Ureter (tissue), 1 donor: Measurements from ENCODE around the gene ERAS. TPM values are rescaled to one million over a fixed set of nuclear protein-coding genes. Genes with fewer than 3 reads are reported as not detected.

ENCODE experiments used
- DNase-seq: peaks from one replicate; pipeline ENCODE4 v3.0.0-alpha.2; 2020; ENCODE audit warnings: low spot score
- total RNA-seq: library from RNA; stranded (reverse); gene quantifications from one replicate; pipeline ENCODE4 v1.2.4, GENCODE V29; 2023
- donor health status: DM: yes; HTN: yes; CAD: no.

The ERAS gene
- not detected for total RNA-seq

GRCh38 chrX:48826135-48826875 lies at the start of gene ERAS:
Gene ERAS (plus strand): TSS chrX:48826513. CDS start chrX:48829124, 2,611 bp downstream.
- DNase-seq = no peak

- no peak for DNase-seq
These were observed 49.4 kb upstream of the ERAS start for GRCh38 chrX:48776818-48777439.

- DNase-seq = no peak
These were observed 46.9 kb upstream of the ERAS start for GRCh38 chrX:48779399-48779798.

- no peak for DNase-seq
These were observed 44.6 kb upstream of the ERAS start for GRCh38 chrX:48781705-48782104.

GRCh38 chrX:48782216-48782615 lies 44.1 kb upstream of the ERAS start:
- no peak for DNase-seq

- no peak for DNase-seq
These were observed 43.5 kb upstream of the ERAS start for GRCh38 chrX:48782795-48783194.

GRCh38 chrX:48784726-48785125 lies 41.6 kb upstream of the ERAS start:
- DNase-seq = no peak

- DNase-seq = no peak
These were observed 41.1 kb upstream of the ERAS start for GRCh38 chrX:48785186-48785539.

GRCh38 chrX:48785540-48786214 lies 40.6 kb upstream of the ERAS start:
- DNase-seq = no peak

GRCh38 chrX:48786341-48786800 lies 39.9 kb upstream of the ERAS start, which contains the start of gene GATA1:
Gene GATA1 (plus strand): TSS chrX:48786590. CDS start chrX:48791110, 4,520 bp downstream.
- DNase-seq = no peak

GRCh38 chrX:48786825-48787504 lies 39.3 kb upstream of the ERAS start:
- DNase-seq = no peak

- DNase-seq = no peak
These were observed 38.5 kb upstream of the ERAS start for GRCh38 chrX:48787505-48788443.

GRCh38 chrX:48789366-48790220 lies 36.7 kb upstream of the ERAS start:
- DNase-seq = no peak

GRCh38 chrX:48790477-48790876 lies 35.8 kb upstream of the ERAS start:
- DNase-seq = no peak

- no peak for DNase-seq
These were observed 35.1 kb upstream of the ERAS start for GRCh38 chrX:48791063-48791820.

GRCh38 chrX:48792219-48792618 lies 34.1 kb upstream of the ERAS start:
- DNase-seq = no peak

- DNase-seq = no peak
These were observed 32.4 kb upstream of the ERAS start for GRCh38 chrX:48793935-48794334.

- DNase-seq = no peak
These were observed 31.9 kb upstream of the ERAS start for GRCh38 chrX:48794340-48794910.

- DNase-seq = no peak
These were observed 31.3 kb upstream of the ERAS start for GRCh38 chrX:48794911-48795515.
